ENCODE data around the gene ANKS1B.

Gene ANKS1B

GRCh38 chr12:99745895-99746294 lies 238.8 kb downstream of the ANKS1B start:
- no peak for TF ChIP-seq CTCF (IDR thresholded peaks at IDR 0.05)

GRCh38 chr12:99745121-99745520 lies 239.6 kb downstream of the ANKS1B start:
- no peak for TF ChIP-seq CTCF (IDR thresholded peaks at IDR 0.05)

- no peak for TF ChIP-seq CTCF (IDR thresholded peaks at IDR 0.05)
These were observed 247.9 kb downstream of the ANKS1B start for GRCh38 chr12:99736760-99737269.

- no peak for TF ChIP-seq CTCF (IDR thresholded peaks at IDR 0.05)
These were observed 252.6 kb downstream of the ANKS1B start for GRCh38 chr12:99732131-99732530.

GRCh38 chr12:99722690-99723486 lies 261.8 kb downstream of the ANKS1B start:
- no peak for TF ChIP-seq CTCF (IDR thresholded peaks at IDR 0.05)

- TF ChIP-seq CTCF (IDR thresholded peaks at IDR 0.05): no peak
These were observed 262.9 kb downstream of the ANKS1B start for GRCh38 chr12:99721715-99722275.

- no peak for TF ChIP-seq CTCF (IDR thresholded peaks at IDR 0.05)
These were observed 270.7 kb downstream of the ANKS1B start for GRCh38 chr12:99713946-99714520.
